Astrocyte (in vitro differentiated cells and primary cell): Measurements from ENCODE around the gene BPI. TPM values are rescaled to one million over a fixed set of nuclear protein-coding genes. Genes with fewer than 3 reads are reported as not detected.

Source experiments
- DNase-seq: peaks from one replicate; pipeline ENCODE4 v3.0.0-alpha.2; 2010; ENCODE audit warnings: low read depth
- FAIRE-seq: peaks from 2 replicates; lab custom pipeline; 2011; peaks lifted over from hg19 to GRCh38; lab: Jason Lieb, UNC
- H2AFZ ChIP-seq: 2 replicates; pipeline ENCODE4 v1.6.0; 2012; ENCODE audit warnings: low read depth, low read length, inconsistent platforms
- H3K27ac ChIP-seq: 2 replicates; pipeline ENCODE4 v1.5.1; 2011; ENCODE audit warnings: low read depth, low read length, inconsistent platforms
- H3K27me3 ChIP-seq: 2 replicates; pipeline ENCODE4 v1.6.0; 2011; ENCODE audit warnings: low read length, inconsistent platforms; ENCODE audit not compliant: insufficient read depth
- H3K36me3 ChIP-seq: 2 replicates; pipeline ENCODE4 v1.5.1; 2011; ENCODE audit warnings: low read length, inconsistent platforms; ENCODE audit not compliant: insufficient read depth
- H3K4me1 ChIP-seq: 2 replicates; pipeline ENCODE4 v1.5.1; 2011; ENCODE audit warnings: low read length, inconsistent platforms; ENCODE audit not compliant: insufficient read depth
- H3K4me2 ChIP-seq: 2 replicates; pipeline ENCODE4 v1.6.0; 2012; ENCODE audit warnings: low read length, inconsistent platforms
- H3K4me3 ChIP-seq: 2 replicates; pipeline ENCODE4 v1.5.1; 2011; ENCODE audit warnings: low read depth, mild to moderate bottlenecking, low read length, inconsistent platforms; ENCODE audit not compliant: insufficient read depth
- H3K79me2 ChIP-seq: 2 replicates; pipeline ENCODE4 v1.6.0; 2012; ENCODE audit warnings: mild to moderate bottlenecking, low read length, inconsistent platforms; ENCODE audit not compliant: insufficient read depth
- H3K9ac ChIP-seq: 2 replicates; pipeline ENCODE4 v1.6.0; 2012; ENCODE audit warnings: mild to moderate bottlenecking, low read length, inconsistent platforms
- H3K9me3 ChIP-seq: 2 replicates; pipeline ENCODE4 v1.5.1; 2012; ENCODE audit warnings: low read depth, mild to moderate bottlenecking, low read length, inconsistent platforms; ENCODE audit not compliant: insufficient read depth
- H4K20me1 ChIP-seq: 2 replicates; pipeline ENCODE4 v1.6.0; 2012; ENCODE audit warnings: low read length, inconsistent platforms; ENCODE audit not compliant: insufficient read depth
- H3K27ac Mint-ChIP-seq: one replicate; pipeline ENCODE4 v1.8.0; 2021; ENCODE audit warnings: mild to moderate bottlenecking, mixed read lengths; ENCODE audit not compliant: unreplicated experiment
- H3K27me3 Mint-ChIP-seq: one replicate; pipeline ENCODE4 v1.8.0; 2021; ENCODE audit warnings: low read depth, mixed read lengths; ENCODE audit not compliant: unreplicated experiment
- H3K36me3 Mint-ChIP-seq: one replicate; pipeline ENCODE4 v1.8.0; 2021; ENCODE audit warnings: low read depth, mixed read lengths; ENCODE audit not compliant: unreplicated experiment
- H3K4me1 Mint-ChIP-seq: one replicate; pipeline ENCODE4 v1.8.0; 2021; ENCODE audit warnings: low read depth, mixed read lengths; ENCODE audit not compliant: unreplicated experiment
- H3K4me3 Mint-ChIP-seq: one replicate; pipeline ENCODE4 v1.8.0; 2021; ENCODE audit warnings: mild to moderate bottlenecking, moderate library complexity, mixed read lengths; ENCODE audit not compliant: unreplicated experiment
- H3K9me3 Mint-ChIP-seq: one replicate; pipeline ENCODE4 v1.8.0; 2021; ENCODE audit warnings: mild to moderate bottlenecking, mixed read lengths; ENCODE audit not compliant: unreplicated experiment
- CTCF ChIP-seq: IDR thresholded peaks from 2 replicates; pipeline ENCODE4 v1.5.1; 2011; ENCODE audit warnings: low read depth, mild to moderate bottlenecking, inconsistent platforms, low read length, moderate library complexity; ENCODE audit not compliant: insufficient read depth
- EZH2 ChIP-seq: IDR thresholded peaks from 2 replicates; pipeline ENCODE4 v1.6.1; 2012; ENCODE audit warnings: mild to moderate bottlenecking, low read length, inconsistent platforms; ENCODE audit not compliant: insufficient read depth
- total RNA-seq: library from RNA; stranded (reverse); gene quantifications from 2 replicates; pipeline ENCODE4 v1.2.1, GENCODE V29; 2021

BPI gene
- total RNA-seq, 1 donor from 2014 or later = not detected

GRCh38 chr20:38363004-38363747, 59.2 kb downstream of the BPI start:
- H3K27ac ChIP-seq = no peak overlapping the region
- no peaks in the 10 kb centered on the region for H3K27me3 ChIP-seq
- H3K4me1 Mint-ChIP-seq = no peaks in the 10 kb centered on the region
- H3K27me3 Mint-ChIP-seq = peaks cover 7% of the 10 kb centered on the region
- H3K79me2 ChIP-seq = no peaks in the 10 kb centered on the region
- TF ChIP-seq EZH2 (no peak), CTCF (no peak)
- no peak overlapping the region for H3K4me3 Mint-ChIP-seq
- H3K4me2 ChIP-seq = no peak overlapping the region
- H3K36me3 ChIP-seq = no peaks in the 10 kb centered on the region
- H3K4me3 ChIP-seq = no peak overlapping the region
- no peak overlapping the region for H2AFZ ChIP-seq
- FAIRE-seq = no peak
- H3K9me3 Mint-ChIP-seq = no peaks in the 10 kb centered on the region
- H3K9ac ChIP-seq = no peak overlapping the region
- H3K9me3 ChIP-seq = no peaks in the 10 kb centered on the region
- H3K36me3 Mint-ChIP-seq = no peaks in the 10 kb centered on the region
- no peak for DNase-seq
- H3K4me1 ChIP-seq = no peaks in the 10 kb centered on the region
- H3K27ac Mint-ChIP-seq = no peak overlapping the region
- H4K20me1 ChIP-seq = no peaks in the 10 kb centered on the region

- Histone ChIP-seq H3K9ac (no peak overlapping the region), H3K27ac (no peak overlapping the region), H2AFZ (peak overlapping the region; percentile 32), H3K4me1 (no peaks in the 10 kb centered on the region), H3K27me3 (peaks cover 16% of the 10 kb centered on the region), H3K36me3 (no peaks in the 10 kb centered on the region), H4K20me1 (no peaks in the 10 kb centered on the region), H3K4me3 (no peak overlapping the region), H3K9me3 (no peaks in the 10 kb centered on the region), H3K79me2 (no peaks in the 10 kb centered on the region), H3K4me2 (peak overlapping the region; percentile 7)
- H3K27me3 Mint-ChIP-seq = peaks cover 7% of the 10 kb centered on the region
- no peaks in the 10 kb centered on the region for H3K4me1 Mint-ChIP-seq
- FAIRE-seq (no peak), DNase-seq (no peak)
- no peak overlapping the region for H3K27ac Mint-ChIP-seq
- H3K4me3 Mint-ChIP-seq = no peak overlapping the region
- H3K36me3 Mint-ChIP-seq = no peaks in the 10 kb centered on the region
- peaks cover 4% of the 10 kb centered on the region for H3K9me3 Mint-ChIP-seq
- TF ChIP-seq CTCF (no peak), EZH2 (no peak)
These were observed 65.4 kb downstream of the BPI start for GRCh38 chr20:38369389-38369788.

GRCh38 chr20:38372806-38373205, 68.8 kb downstream of the BPI start:
- H3K36me3 ChIP-seq = no peaks in the 10 kb centered on the region
- Mint-ChIP-seq H3K27me3 (peaks cover 9% of the 10 kb centered on the region), H3K4me3 (no peak overlapping the region), H3K36me3 (no peaks in the 10 kb centered on the region), H3K4me1 (no peaks in the 10 kb centered on the region), H3K27ac (no peak overlapping the region), H3K9me3 (peaks cover 6% of the 10 kb centered on the region)
- no peak overlapping the region for H2AFZ ChIP-seq
- H3K27ac ChIP-seq = no peak overlapping the region
- no peak overlapping the region for H3K4me2 ChIP-seq
- H3K4me1 ChIP-seq = no peaks in the 10 kb centered on the region
- no peaks in the 10 kb centered on the region for H3K79me2 ChIP-seq
- no peaks in the 10 kb centered on the region for H4K20me1 ChIP-seq
- no peaks in the 10 kb centered on the region for H3K9me3 ChIP-seq
- FAIRE-seq = no peak
- H3K4me3 ChIP-seq = no peak overlapping the region
- no peak overlapping the region for H3K9ac ChIP-seq
- no peak for DNase-seq
- H3K27me3 ChIP-seq = peaks cover 23% of the 10 kb centered on the region
- no peak for TF ChIP-seq CTCF
- no peak for TF ChIP-seq EZH2
